LoVo (cell line): Measurements from ENCODE around the gene FOXC2.
A peak's percentile ranks its signal among the peaks of the same experiment; 100 is the strongest.

Source experiments
- DNase-seq: peaks from one replicate; pipeline ENCODE4 v3.0.0-alpha.2; 2016; ENCODE audit warnings: low spot score

FOXC2 gene

GRCh38 chr16:86533076-86533475 lies 33.6 kb upstream of the FOXC2 start:
- DNase-seq, result no peak

- DNase-seq, result no peak
Measured at GRCh38 chr16:86533767-86534351, 32.8 kb upstream of the FOXC2 start.

GRCh38 chr16:86534779-86535615 lies 31.6 kb upstream of the FOXC2 start:
- no peak for DNase-seq

GRCh38 chr16:86536621-86537020 lies 30.0 kb upstream of the FOXC2 start:
- DNase-seq, result no peak

GRCh38 chr16:86537486-86537885 lies 29.1 kb upstream of the FOXC2 start:
- DNase-seq, result no peak

- DNase-seq, result no peak
Measured at GRCh38 chr16:86538196-86538780, 28.3 kb upstream of the FOXC2 start.

GRCh38 chr16:86540894-86541293 lies 25.7 kb upstream of the FOXC2 start:
- DNase-seq, result no peak

GRCh38 chr16:86541560-86541959 lies 25.1 kb upstream of the FOXC2 start:
- DNase-seq, result no peak

GRCh38 chr16:86542756-86543750 lies 23.6 kb upstream of the FOXC2 start:
- DNase-seq, result no peak

- DNase-seq, result no peak
Measured at GRCh38 chr16:86545481-86545880, 21.1 kb upstream of the FOXC2 start.

- DNase-seq, result no peak
Measured at GRCh38 chr16:86545954-86546637, 20.5 kb upstream of the FOXC2 start.

GRCh38 chr16:86546638-86547013 lies 20.0 kb upstream of the FOXC2 start:
- DNase-seq, result no peak

GRCh38 chr16:86547286-86547685 lies 19.3 kb upstream of the FOXC2 start:
- DNase-seq, result no peak

- DNase-seq, result no peak
Measured at GRCh38 chr16:86549076-86549892, 17.3 kb upstream of the FOXC2 start.

- DNase-seq, result no peak
Measured at GRCh38 chr16:86549893-86550190, 16.8 kb upstream of the FOXC2 start.

GRCh38 chr16:86550281-86550680 lies 16.3 kb upstream of the FOXC2 start:
- no peak for DNase-seq

- DNase-seq, result no peak
Measured at GRCh38 chr16:86553356-86553755, 13.3 kb upstream of the FOXC2 start.

- DNase-seq, result no peak
Measured at GRCh38 chr16:86554599-86554916, 12.1 kb upstream of the FOXC2 start.

- peak; percentile 91 for DNase-seq
Measured at GRCh38 chr16:86554917-86555703, 11.5 kb upstream of the FOXC2 start, which contains the start of gene MTHFSD. Gene MTHFSD (minus strand): TSS chr16:86555235. CDS start chr16:86555184, 51 bp downstream.

- DNase-seq, result no peak
Measured at GRCh38 chr16:86555704-86556075, 10.9 kb upstream of the FOXC2 start.
